GM18520 (cell line): ENCODE measurements around the gene FAM107B.
"Not testable (repeated sequence)": the region's sequence is repeated elsewhere in the genome, so short reads cannot be mapped to it uniquely, and the experiment has no call there.

ENCODE experiments used
- ATAC-seq: cut with Tn5 transposase; IDR thresholded peaks from one replicate; pipeline ENCODE4 v1.9.1; 2021; ENCODE audit not compliant: unreplicated experiment

Gene FAM107B

GRCh38 chr10:14667280-14667679 is 107.4 kb downstream of the FAM107B start:
- no peak for ATAC-seq

- no peak for ATAC-seq
Measured at GRCh38 chr10:14665865-14666857, 108.5 kb downstream of the FAM107B start.

- no peak for ATAC-seq
Measured at GRCh38 chr10:14665304-14665703, 109.4 kb downstream of the FAM107B start.

GRCh38 chr10:14664345-14664744 is 110.4 kb downstream of the FAM107B start:
- ATAC-seq, result no peak

- no peak for ATAC-seq
Measured at GRCh38 chr10:14661818-14662217, 112.9 kb downstream of the FAM107B start.

GRCh38 chr10:14660831-14661230 is 113.9 kb downstream of the FAM107B start:
- ATAC-seq, result no peak

GRCh38 chr10:14659626-14660196 is 115.0 kb downstream of the FAM107B start:
- peak; percentile 73 for ATAC-seq

GRCh38 chr10:14659137-14659536 is 115.6 kb downstream of the FAM107B start:
- ATAC-seq, result not testable (repeated sequence)

GRCh38 chr10:14658331-14659127 is 116.2 kb downstream of the FAM107B start:
- no peak for ATAC-seq

- ATAC-seq, result no peak
Measured at GRCh38 chr10:14656052-14656730, 118.5 kb downstream of the FAM107B start.

- ATAC-seq, result no peak
Measured at GRCh38 chr10:14654821-14655382, 119.8 kb downstream of the FAM107B start.

GRCh38 chr10:14653271-14654161 is 121.2 kb downstream of the FAM107B start:
- ATAC-seq, result no peak

GRCh38 chr10:14652816-14653215 is 121.9 kb downstream of the FAM107B start:
- no peak for ATAC-seq

GRCh38 chr10:14652067-14652466 is 122.6 kb downstream of the FAM107B start:
- no peak for ATAC-seq

GRCh38 chr10:14649739-14650138 is 125.0 kb downstream of the FAM107B start:
- ATAC-seq, result no peak

GRCh38 chr10:14648946-14649345 is 125.8 kb downstream of the FAM107B start:
- ATAC-seq, result no peak

GRCh38 chr10:14648005-14648765 is 126.5 kb downstream of the FAM107B start:
- ATAC-seq, result peak; percentile 86

- ATAC-seq, result no peak
Measured at GRCh38 chr10:14645239-14645960, 129.3 kb downstream of the FAM107B start.
